Measurements from ENCODE around the gene PFDN5.

GRCh38 chr12:53295070-53295890 lies at the start of gene PFDN5:
- no peak for TF ChIP-seq CTCF (conservative IDR thresholded peaks at IDR 0.05; ENCODE audit: low read depth in 2 of 2)
- TF ChIP-seq EZH2 (IDR thresholded peaks at IDR 0.05; ENCODE audit: low read depth, unreplicated experiment): no peak
- TF ChIP-seq NANOG (IDR thresholded peaks at IDR 0.05; ENCODE audit: borderline replicate concordance): no peak
- TF ChIP-seq EZH2phosphoT487 (IDR thresholded peaks at IDR 0.05; ENCODE audit: unreplicated experiment): no peak

Measured in GM23338 (cell line).